HG03558 (cell line): ENCODE measurements around the gene METAP2.
A peak's percentile ranks its signal among the peaks of the same experiment; 100 is the strongest.
"Not testable (repeated sequence)": the region's sequence is repeated elsewhere in the genome, so short reads cannot be mapped to it uniquely, and the experiment has no call there.

ENCODE experiments used
- ATAC-seq: cut with Tn5 transposase; IDR thresholded peaks from one replicate; pipeline ENCODE4 v1.9.1; 2021; ENCODE audit warnings: moderate number of reproducible peaks; ENCODE audit not compliant: unreplicated experiment; ENCODE audit errors: extremely low read depth

The METAP2 gene

GRCh38 chr12:95460896-95461295 is 13.1 kb upstream of the METAP2 start:
- no peak for ATAC-seq

- ATAC-seq: no peak
Observed at GRCh38 chr12:95462081-95462480, 11.9 kb upstream of the METAP2 start.

GRCh38 chr12:95462551-95462950 is 11.4 kb upstream of the METAP2 start:
- no peak for ATAC-seq

- no peak for ATAC-seq
Observed at GRCh38 chr12:95463050-95463449, 10.9 kb upstream of the METAP2 start.

GRCh38 chr12:95463776-95464175 is 10.2 kb upstream of the METAP2 start:
- not testable (repeated sequence) for ATAC-seq

GRCh38 chr12:95465275-95465674 is 8.7 kb upstream of the METAP2 start:
- ATAC-seq: no peak

- no peak for ATAC-seq
Observed at GRCh38 chr12:95470300-95470699, 3.7 kb upstream of the METAP2 start.

- ATAC-seq: peak; percentile 9
Observed at GRCh38 chr12:95473231-95473883, 595 bp upstream of the METAP2 start.

- no peak for ATAC-seq
Observed at GRCh38 chr12:95474660-95474958, 657 bp downstream of the METAP2 start.

- ATAC-seq: no peak
Observed at GRCh38 chr12:95480230-95480629, 6.3 kb downstream of the METAP2 start.

GRCh38 chr12:95481072-95481471 is 7.1 kb downstream of the METAP2 start:
- no peak for ATAC-seq

GRCh38 chr12:95481888-95482287 is 7.9 kb downstream of the METAP2 start:
- ATAC-seq: no peak

- ATAC-seq: not testable (repeated sequence)
Observed at GRCh38 chr12:95482564-95482963, 8.6 kb downstream of the METAP2 start.

GRCh38 chr12:95484524-95484923 is 10.6 kb downstream of the METAP2 start:
- ATAC-seq: no peak

- no peak for ATAC-seq
Observed at GRCh38 chr12:95487024-95487423, 13.1 kb downstream of the METAP2 start.

GRCh38 chr12:95492462-95492861 is 18.5 kb downstream of the METAP2 start:
- ATAC-seq: no peak

- ATAC-seq: no peak
Observed at GRCh38 chr12:95494888-95495287, 20.9 kb downstream of the METAP2 start.

GRCh38 chr12:95495433-95495832 is 21.5 kb downstream of the METAP2 start:
- no peak for ATAC-seq

- ATAC-seq: no peak
Observed at GRCh38 chr12:95497031-95497430, 23.1 kb downstream of the METAP2 start.

- no peak for ATAC-seq
Observed at GRCh38 chr12:95498968-95499367, 25.0 kb downstream of the METAP2 start.

- no peak for ATAC-seq
Observed at GRCh38 chr12:95499772-95500171, 25.8 kb downstream of the METAP2 start.

GRCh38 chr12:95504140-95504539 is 30.2 kb downstream of the METAP2 start:
- ATAC-seq: no peak

GRCh38 chr12:95505039-95505438 is 31.1 kb downstream of the METAP2 start:
- ATAC-seq: no peak
